Activated CD4-positive, alpha-beta T cell treated with anti-CD3 and anti-CD28 coated beads for 48 hours (primary cell): Measurements from ENCODE around the gene MRPS12.
"Not testable (repeated sequence)": the region's sequence is repeated elsewhere in the genome, so short reads cannot be mapped to it uniquely, and the experiment has no call there.

Source experiments
- DNase-seq: peaks from one replicate; pipeline ENCODE4 v3.0.0-alpha.2; 2020

MRPS12 gene

GRCh38 chr19:38930776-38931520, at the start of gene MRPS12:
Gene MRPS12 (plus strand): TSS chr19:38930944. CDS start chr19:38931295, 351 bp downstream.
- DNase-seq, result peak; percentile 99

DNA sequence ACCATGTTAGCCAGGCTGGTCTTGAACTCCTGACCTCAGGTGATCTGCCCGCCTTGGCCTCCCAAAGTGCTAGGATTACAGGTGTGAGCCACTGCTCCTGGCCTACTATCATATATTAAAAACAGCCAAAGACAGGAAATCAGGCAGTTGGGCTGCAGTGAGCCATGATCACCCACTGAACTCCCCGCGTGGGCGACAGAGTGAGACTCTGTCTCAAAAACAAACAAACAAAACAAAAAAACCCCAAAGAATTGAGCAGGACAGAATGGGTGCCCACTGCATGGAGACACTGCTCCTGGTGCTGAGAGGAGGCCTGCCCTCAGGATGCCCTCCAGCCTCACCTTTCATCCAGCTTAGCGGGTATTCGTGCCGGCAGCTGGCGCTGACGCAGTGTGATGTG, 47.5 kb upstream of the MRPS12 start:
- DNase-seq, result no peak

DNA sequence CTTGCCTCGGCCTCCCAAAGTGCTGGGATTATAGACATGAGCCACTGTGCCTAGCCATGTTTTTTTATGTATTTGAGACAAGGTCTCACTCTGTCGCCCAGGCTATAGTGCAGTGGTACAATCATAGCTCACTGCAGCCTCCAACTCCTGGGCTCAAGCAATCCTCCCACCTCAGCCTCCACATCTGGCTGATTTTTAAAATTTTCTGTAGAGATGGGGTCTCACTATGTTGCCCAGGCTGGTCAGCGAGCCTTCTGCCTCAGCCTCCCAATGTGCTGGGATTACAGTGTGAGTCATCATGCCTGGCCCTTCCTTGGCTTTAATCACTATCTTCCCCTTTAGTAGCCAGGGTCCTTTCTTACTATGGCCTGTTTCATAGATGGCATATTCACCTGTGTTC, 46.1 kb upstream of the MRPS12 start:
- DNase-seq, result not testable (repeated sequence)

DNA sequence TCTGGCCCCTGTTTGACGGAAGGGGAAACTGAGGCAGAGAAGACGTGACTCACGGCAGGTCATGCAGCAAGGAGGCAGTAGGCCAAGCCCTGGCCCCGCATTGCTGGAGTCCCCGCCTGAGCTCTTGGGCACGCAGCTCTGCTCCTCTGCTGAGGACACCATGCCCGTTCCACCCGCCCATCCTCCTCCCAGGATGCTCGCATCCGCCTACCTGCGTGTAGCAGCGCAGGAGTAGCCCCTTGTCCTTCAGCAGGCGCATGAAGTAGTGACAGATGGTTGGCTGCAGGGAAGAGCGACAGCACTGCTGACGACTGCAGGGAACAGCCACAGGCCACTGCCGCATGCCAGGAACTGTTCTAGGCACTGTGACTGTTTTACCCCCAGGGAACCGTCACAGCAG, 41.9 kb upstream of the MRPS12 start:
- no peak for DNase-seq

GRCh38 chr19:38889803-38890202, 40.9 kb upstream of the MRPS12 start:
- no peak for DNase-seq

DNA sequence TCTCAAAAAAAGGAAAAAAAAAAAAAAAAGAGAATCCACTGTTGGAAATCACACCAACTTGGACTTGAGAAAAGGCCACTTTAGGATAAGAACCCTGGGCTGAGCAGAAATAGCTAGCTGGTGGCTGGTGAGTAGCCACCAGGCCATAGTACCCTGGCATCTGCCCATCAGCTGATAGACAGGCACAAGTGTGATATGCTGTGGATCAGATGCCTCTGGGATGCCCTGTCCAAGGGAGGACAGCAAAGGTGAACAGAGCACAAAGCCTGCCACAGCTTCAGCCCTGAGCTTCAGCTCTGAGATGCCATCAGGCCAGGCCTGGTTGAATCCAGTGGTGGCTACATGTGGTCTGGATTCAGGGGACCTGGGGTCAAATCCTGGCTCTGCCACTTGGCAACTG, 40.1 kb upstream of the MRPS12 start:
- no peak for DNase-seq

DNA sequence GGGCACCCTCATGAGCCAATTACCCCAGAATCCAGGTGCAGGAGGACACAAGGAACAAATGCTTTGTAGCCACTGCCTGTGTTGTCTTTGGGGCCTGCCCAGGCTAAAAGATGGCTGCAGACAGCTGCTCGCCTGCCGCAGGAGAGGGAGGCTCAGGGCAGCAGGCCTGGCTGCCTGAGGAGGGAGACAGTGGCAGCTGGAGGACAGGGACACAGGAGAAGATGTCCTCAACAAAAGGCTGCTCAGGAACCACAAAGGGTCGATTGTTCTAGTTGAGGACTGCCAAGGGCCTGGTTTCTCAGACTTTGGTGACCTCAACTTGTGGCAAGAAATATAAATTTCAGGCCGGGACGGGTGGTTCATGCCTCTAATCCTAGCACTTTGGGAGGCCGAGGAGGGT, 39.0 kb upstream of the MRPS12 start:
- DNase-seq, result no peak

GRCh38 chr19:38892841-38893240, 37.9 kb upstream of the MRPS12 start:
- no peak for DNase-seq

GRCh38 chr19:38893341-38893771, 37.4 kb upstream of the MRPS12 start:
- DNase-seq, result no peak

DNA sequence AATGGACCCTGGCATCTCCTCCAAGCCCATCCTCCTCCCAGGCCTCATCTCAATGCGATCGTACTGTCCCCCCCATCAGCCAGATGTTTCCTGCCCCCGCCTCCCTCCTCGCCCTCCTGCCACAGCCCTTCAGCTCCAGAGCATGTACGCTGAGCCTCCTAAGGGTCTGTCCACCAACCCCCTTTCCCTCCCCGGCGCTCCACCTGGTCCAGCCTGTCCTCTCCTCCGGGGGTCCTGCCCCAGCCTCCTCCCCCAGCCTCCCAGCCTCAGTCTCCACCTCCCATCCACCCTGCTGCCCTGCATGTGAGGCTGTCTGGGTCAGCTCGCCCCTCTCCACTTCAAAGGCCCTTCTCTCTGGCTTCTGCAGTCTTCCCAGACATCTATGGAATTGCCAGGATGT, 35.8 kb upstream of the MRPS12 start:
- DNase-seq, result no peak

GRCh38 chr19:38898788-38899446, 31.8 kb upstream of the MRPS12 start:
- DNase-seq, result no peak

- DNase-seq, result peak; percentile 99
These were observed 31.1 kb upstream of the MRPS12 start, which contains the start of the genes NFKBIB and SIRT2 for GRCh38 chr19:38899447-38900201. Gene NFKBIB (plus strand): TSS chr19:38899969. CDS start chr19:38900033, 64 bp downstream. Gene SIRT2 (minus strand): TSS chr19:38899618. CDS start chr19:38899521, 97 bp downstream.

- no peak for DNase-seq
These were observed 30.5 kb upstream of the MRPS12 start for GRCh38 chr19:38900202-38900629.

DNA sequence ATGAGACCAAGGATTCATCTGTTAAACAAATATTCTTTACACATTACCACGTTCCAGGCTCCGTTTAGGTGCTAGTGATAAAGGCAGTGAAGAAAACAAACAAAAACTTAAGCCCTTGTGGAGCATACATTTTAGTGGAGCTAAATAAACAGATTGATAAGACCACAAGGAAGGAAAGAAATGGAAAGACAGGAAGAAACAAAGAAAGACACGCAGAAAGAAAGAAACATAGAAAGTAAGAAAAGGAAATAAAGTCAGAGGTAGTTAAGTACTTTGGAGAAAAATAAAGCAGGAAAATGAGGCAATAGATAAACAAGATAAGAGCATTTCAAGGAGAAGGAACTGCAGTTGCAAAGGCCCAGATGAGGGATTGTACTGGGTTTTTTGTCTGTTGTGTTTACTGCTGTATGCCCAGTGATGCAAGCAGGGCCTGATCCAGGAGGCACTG, 30.0 kb upstream of the MRPS12 start:
- DNase-seq, result no peak

DNA sequence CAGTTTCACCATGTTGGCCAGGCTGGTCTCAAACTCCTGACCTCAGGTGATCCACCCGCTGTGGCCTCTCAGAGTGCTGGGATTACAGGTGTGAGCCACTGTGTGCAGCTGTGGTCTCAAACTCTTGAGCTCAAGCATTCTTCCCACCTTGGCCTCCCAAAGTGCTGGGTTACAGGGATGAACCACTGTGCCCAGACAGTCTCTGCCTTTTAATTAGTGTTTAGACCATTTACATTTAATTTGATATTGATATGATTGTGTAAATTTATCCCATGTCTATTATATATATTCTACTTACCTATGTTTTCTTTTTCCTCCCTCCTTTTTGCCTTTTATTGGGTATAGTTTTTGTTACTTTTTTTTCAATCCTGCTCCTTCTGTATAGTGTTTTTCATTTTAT, 29.1 kb upstream of the MRPS12 start:
- no peak for DNase-seq

DNA sequence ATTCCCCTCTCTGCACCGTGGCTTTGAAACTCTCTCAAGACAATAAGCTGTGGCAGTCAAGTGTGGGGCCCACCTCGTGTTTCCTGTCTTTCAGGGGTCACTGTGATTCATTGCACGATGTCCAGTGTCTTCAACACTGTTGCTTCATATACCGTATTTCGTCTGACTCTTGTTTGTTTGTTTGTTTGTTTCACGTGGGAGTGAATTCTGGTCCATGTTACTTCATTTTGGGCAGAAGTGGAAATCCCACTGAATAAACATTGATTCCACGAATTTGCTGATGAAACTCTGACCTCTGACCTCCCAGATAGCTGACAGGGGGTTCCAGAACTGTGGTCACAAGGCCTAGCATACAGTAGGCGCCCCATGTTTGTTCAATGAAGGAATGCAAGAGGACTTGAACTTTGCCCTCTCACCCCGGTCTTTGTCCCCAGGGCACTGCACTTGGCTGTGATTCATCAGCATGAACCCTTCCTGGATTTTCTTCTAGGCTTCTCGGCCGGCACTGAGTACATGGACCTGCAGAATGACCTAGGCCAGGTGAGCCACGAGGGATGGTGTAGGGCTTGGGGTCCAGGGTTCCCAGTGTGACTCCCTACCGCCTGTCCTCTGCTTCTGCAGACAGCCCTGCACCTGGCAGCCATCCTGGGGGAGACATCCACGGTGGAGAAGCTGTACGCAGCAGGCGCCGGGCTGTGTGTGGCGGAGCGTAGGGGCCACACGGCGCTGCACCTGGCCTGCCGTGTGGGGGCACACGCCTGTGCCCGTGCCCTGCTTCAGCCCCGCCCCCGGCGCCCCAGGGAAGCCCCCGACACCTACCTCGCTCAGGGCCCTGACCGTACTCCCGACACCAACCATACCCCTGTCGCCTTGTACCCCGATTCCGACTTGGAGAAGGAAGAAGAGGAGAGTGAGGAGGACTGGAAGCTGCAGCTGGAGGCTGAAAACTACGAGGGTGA, 25.9 kb upstream of the MRPS12 start:
- DNase-seq, result no peak

DNA sequence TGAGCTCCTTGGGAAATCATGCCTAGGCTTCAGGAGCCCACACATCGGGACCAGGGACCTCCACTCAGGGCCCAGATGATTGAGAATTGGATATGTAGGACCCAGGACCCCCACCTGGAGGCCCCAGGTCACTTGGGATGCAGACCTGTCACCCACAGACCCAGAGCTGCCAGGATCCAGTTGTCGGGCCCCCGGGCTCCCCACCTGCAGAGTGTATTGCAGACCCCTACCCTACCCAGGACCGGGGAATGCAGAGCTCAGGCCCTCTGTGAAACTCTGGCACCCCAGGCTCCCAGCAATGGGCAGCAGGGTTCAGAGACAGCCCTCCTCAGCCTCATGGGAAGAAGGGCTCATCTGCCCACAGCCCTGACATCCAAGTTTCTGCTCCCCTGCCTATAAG, 25.1 kb upstream of the MRPS12 start:
- no peak for DNase-seq

DNA sequence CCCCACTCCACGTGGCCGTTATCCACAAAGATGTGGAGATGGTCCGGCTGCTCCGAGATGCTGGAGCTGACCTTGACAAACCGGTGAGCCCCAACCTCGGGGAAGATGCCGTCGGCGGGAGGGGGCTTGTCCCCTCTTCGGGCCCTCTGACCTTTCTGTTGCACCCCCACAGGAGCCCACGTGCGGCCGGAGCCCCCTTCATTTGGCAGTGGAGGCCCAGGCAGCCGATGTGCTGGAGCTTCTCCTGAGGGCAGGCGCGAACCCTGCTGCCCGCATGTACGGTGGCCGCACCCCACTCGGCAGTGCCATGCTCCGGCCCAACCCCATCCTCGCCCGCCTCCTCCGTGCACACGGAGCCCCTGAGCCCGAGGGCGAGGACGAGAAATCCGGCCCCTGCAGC, 23.5 kb upstream of the MRPS12 start:
- DNase-seq, result no peak

GRCh38 chr19:38907670-38908069, 23.1 kb upstream of the MRPS12 start:
- DNase-seq, result no peak

- no peak for DNase-seq
These were observed 21.8 kb upstream of the MRPS12 start for GRCh38 chr19:38908911-38909310.

DNA sequence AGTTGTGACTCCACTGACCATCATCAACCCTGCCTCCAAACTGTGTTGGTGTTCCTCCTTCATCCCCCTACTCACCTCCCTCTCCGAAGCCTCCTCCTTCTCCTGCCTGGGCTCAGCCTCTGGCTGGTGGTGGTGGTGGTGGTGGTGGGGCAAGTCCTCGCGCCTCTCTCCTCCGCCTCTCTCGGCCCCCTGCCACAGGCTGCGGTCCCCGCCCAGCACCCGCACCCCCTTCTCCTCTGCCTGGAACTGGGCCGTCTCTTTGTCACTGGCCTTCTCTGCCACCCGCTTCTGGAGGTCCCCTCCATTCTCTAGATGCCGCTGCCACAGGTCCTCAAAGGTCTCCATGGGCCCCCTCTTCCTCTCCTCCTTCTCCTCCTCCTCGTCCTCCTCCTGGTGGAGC, 20.3 kb upstream of the MRPS12 start:
- no peak for DNase-seq

DNA sequence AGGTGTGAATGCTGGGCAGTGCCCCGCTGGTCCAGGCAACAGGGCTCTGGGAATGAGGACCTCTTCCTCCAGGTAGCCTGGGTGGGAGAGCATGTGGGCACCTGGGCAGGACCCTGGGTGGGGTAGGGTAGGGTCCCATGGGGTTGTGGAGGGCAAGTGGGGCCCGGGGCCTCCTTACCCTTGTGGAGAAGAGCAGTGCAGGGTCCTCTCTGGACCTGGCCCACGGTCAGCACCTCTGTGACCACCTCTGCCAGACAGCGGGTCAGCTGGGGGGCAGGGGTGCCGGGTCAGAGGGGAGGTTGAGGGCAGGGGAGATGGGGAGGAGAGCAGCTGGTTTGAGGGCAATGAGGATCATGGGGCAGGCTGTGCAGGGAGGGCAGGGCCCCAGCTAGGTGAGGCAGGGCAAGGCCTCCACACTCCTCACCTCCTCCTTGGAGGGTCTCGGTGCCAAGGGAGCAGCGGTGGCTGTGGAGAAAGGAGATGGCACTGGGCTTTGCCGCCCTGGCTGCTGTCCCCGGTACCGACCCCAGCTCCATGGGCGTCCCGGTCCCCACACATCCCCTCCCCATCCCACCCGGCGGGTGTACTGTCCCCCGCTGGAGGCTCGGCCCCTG, 19.2 kb upstream of the MRPS12 start:
- no peak for DNase-seq
